Camera-type eye (tissue), 1 donor: ENCODE results near the gene DCAF5. TPM values are rescaled to one million over a fixed set of nuclear protein-coding genes. Genes with fewer than 3 reads are reported as not detected.

Experiments used
- total RNA-seq: library from RNA; depleted of rRNA; stranded (reverse); fragments of >200 nt; gene quantifications from one replicate; pipeline ENCODE4 v1.2.3, GENCODE V29; 2014

DCAF5 gene, protein sequence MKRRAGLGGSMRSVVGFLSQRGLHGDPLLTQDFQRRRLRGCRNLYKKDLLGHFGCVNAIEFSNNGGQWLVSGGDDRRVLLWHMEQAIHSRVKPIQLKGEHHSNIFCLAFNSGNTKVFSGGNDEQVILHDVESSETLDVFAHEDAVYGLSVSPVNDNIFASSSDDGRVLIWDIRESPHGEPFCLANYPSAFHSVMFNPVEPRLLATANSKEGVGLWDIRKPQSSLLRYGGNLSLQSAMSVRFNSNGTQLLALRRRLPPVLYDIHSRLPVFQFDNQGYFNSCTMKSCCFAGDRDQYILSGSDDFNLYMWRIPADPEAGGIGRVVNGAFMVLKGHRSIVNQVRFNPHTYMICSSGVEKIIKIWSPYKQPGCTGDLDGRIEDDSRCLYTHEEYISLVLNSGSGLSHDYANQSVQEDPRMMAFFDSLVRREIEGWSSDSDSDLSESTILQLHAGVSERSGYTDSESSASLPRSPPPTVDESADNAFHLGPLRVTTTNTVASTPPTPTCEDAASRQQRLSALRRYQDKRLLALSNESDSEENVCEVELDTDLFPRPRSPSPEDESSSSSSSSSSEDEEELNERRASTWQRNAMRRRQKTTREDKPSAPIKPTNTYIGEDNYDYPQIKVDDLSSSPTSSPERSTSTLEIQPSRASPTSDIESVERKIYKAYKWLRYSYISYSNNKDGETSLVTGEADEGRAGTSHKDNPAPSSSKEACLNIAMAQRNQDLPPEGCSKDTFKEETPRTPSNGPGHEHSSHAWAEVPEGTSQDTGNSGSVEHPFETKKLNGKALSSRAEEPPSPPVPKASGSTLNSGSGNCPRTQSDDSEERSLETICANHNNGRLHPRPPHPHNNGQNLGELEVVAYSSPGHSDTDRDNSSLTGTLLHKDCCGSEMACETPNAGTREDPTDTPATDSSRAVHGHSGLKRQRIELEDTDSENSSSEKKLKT
- 40.4 TPM for total RNA-seq

DNA sequence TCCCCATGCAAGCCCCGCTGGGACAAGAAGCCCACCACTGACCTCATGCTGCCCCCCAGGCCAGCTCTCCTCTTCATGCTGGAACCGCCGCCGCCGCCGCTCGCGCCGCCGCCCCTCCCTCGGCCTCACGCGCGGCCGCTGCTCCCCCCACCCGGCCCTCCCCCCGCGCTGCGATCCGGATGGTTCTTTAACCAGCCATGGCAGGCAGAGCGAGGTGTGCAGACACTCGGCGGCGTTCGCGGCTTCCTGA lies at the start of gene DCAF5:
TSS of gene DCAF5 (minus strand) at position 218 of the 250 bp plus-strand sequence. CDS start at position 77, 141 bp downstream.

DNA sequence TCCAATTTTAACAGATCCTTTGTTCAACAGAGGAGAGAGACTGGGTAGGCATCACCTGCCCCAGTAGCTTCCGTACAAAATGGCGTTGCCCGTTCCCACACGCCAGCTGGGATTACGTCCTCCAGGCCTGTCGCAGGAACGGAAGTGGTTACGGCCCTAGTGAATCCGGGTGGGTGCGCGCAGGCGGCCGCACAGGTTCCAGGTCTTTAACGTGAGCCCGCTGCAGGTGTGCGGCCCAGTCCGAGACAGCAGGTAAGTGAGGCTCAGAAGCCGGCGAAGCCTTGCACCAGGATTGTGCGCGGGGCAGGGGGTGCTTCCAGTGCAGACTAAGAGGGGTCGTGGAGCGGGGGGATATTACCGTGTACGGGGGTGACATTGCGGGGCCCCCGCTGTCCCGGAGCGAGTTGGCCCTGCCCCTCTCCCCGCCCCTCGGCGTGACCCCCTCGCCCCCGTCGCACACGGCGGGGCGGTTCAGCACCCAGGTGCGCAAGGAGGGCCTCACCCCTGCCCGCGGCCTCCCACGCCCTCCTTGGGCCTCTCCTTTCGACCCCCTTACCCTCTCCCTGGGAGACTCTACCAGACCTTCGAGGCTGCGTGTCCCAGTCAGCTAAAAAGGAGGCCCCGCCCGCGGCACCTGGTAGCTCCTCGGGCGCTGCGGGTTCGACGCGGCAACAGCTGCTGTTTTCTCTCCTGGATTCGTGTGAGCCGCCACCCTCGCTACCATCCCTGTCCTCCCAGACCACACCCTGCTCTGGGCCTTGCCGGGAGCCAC lies 38.6 kb upstream of the DCAF5 start, which contains the start of gene EXD2:
TSS of gene EXD2 (plus strand) at position 159 of the 772 bp plus-strand sequence. CDS start 17,973 bp downstream, outside the sequence.

Other genes starting within 250 kb of the DCAF5 start
- gene ACTN1, start 173.8 kb downstream of the DCAF5 start, total RNA-seq, result 80.4 TPM
- gene EXD2, start 38.4 kb upstream of the DCAF5 start, total RNA-seq, result 34.1 TPM
- 20.3 TPM for gene GALNT16, start 107.0 kb upstream of the DCAF5 start, total RNA-seq
- gene ERH, start 245.2 kb upstream of the DCAF5 start, total RNA-seq, result 89.6 TPM
- 89.0 TPM for gene SLC39A9, start 245.6 kb upstream of the DCAF5 start, total RNA-seq